Measurements from ENCODE around the gene SHOC2. TPM values are rescaled to one million over a fixed set of nuclear protein-coding genes. Genes with fewer than 3 reads are reported as not detected.

SHOC2 gene
- total RNA-seq, 4 donors from 2014 or later: 57.3 to 125 (median 73.4) TPM

- no peak for DNase-seq
- Histone ChIP-seq H3K4me1 (peaks cover 6 to 22% (median 11%) of the 10 kb centered on the region in 4 donors), H3K4me3 (no peak overlapping the region), H3K36me3 (no peaks in the 10 kb centered on the region), H3K27me3 (no peaks in the 10 kb centered on the region), H3K9me3 (no peaks in the 10 kb centered on the region), H3K27ac (no peak overlapping the region)
- WGBS, 2 donors (ENCODE audit: low coverage in 1 of 2): 67 to 76% methylated on average over 3 of the region's 3 CpGs
- intact Hi-C loops (cut with DNase I; ENCODE audit: low total_unique reads) (no loop called here), in situ Hi-C loops (cut with MboI; ENCODE audit: low pct_ligation_motif_present in 1 of 4, low pct_unique_long_range_greater_than_20kb in 1 of 4, low sequenced_read_pairs in 3 of 4) (no loop called here)
- TF ChIP-seq POLR2AphosphoS5 (IDR thresholded peaks at IDR 0.05): no peak
- TF ChIP-seq POLR2A (IDR thresholded peaks at IDR 0.05): no peak
- no peak for TF ChIP-seq CTCF (IDR thresholded peaks at IDR 0.05)
- no peak for TF ChIP-seq EP300 (IDR thresholded peaks at IDR 0.05; ENCODE audit: low read depth)
Measured at GRCh38 chr10:110973400-110973799, 54.0 kb downstream of the SHOC2 start.

- H3K4me3 ChIP-seq: no peak overlapping the region
- no peak for DNase-seq
- H3K9me3 ChIP-seq: no peaks in the 10 kb centered on the region
- intact Hi-C loops (cut with DNase I; ENCODE audit: low total_unique reads): no loop called here
- H3K27me3 ChIP-seq: no peaks in the 10 kb centered on the region
- H3K27ac ChIP-seq: no peak overlapping the region
- peaks cover 0 to 14% (median 8%) of the 10 kb centered on the region in 4 donors for H3K4me1 ChIP-seq
- TF ChIP-seq EP300 (IDR thresholded peaks at IDR 0.05; ENCODE audit: low read depth) (no peak), CTCF (IDR thresholded peaks at IDR 0.05) (no peak), POLR2AphosphoS5 (IDR thresholded peaks at IDR 0.05) (no peak), POLR2A (IDR thresholded peaks at IDR 0.05) (no peak)
- H3K36me3 ChIP-seq: no peaks in the 10 kb centered on the region
- WGBS, 2 donors (ENCODE audit: low coverage in 1 of 2): 89% methylated on average over 1 of the region's 1 CpG; no CpG with 5 or more reads in 1 of the 2 donors
- in situ Hi-C loops (cut with MboI; ENCODE audit: low pct_ligation_motif_present in 1 of 4, low pct_unique_long_range_greater_than_20kb in 1 of 4, low sequenced_read_pairs in 3 of 4): no loop called here
Measured at GRCh38 chr10:110976577-110976976, 57.2 kb downstream of the SHOC2 start.

- in situ Hi-C loops (cut with MboI; ENCODE audit: low pct_ligation_motif_present in 1 of 4, low pct_unique_long_range_greater_than_20kb in 1 of 4, low sequenced_read_pairs in 3 of 4) (no loop called here), intact Hi-C loops (cut with DNase I; ENCODE audit: low total_unique reads) (no loop called here)
- no peak overlapping the region for H3K4me3 ChIP-seq
- no peak for TF ChIP-seq POLR2AphosphoS5 (IDR thresholded peaks at IDR 0.05)
- no peak for TF ChIP-seq EP300 (IDR thresholded peaks at IDR 0.05; ENCODE audit: low read depth)
- TF ChIP-seq CTCF (IDR thresholded peaks at IDR 0.05): no peak
- TF ChIP-seq POLR2A (IDR thresholded peaks at IDR 0.05): no peak
- no peaks in the 10 kb centered on the region for H3K36me3 ChIP-seq
- no peak overlapping the region for H3K27ac ChIP-seq
- 44 to 60% methylated on average over 2 of the region's 2 CpGs for WGBS, 2 donors (ENCODE audit: low coverage in 1 of 2)
- H3K9me3 ChIP-seq: no peaks in the 10 kb centered on the region
- H3K4me1 ChIP-seq: peaks cover 0 to 11% (median 6%) of the 10 kb centered on the region in 4 donors
- no peaks in the 10 kb centered on the region for H3K27me3 ChIP-seq
- no peak for DNase-seq
Measured at GRCh38 chr10:110977662-110978061, 58.3 kb downstream of the SHOC2 start.

GRCh38 chr10:110978204-110978603 lies 58.8 kb downstream of the SHOC2 start:
- in situ Hi-C loops (cut with MboI; ENCODE audit: low pct_ligation_motif_present in 1 of 4, low pct_unique_long_range_greater_than_20kb in 1 of 4, low sequenced_read_pairs in 3 of 4) (no loop called here), intact Hi-C loops (cut with DNase I; ENCODE audit: low total_unique reads) (no loop called here)
- no peaks in the 10 kb centered on the region for H3K36me3 ChIP-seq
- H3K9me3 ChIP-seq: no peaks in the 10 kb centered on the region
- TF ChIP-seq POLR2A (IDR thresholded peaks at IDR 0.05): no peak
- no peak for TF ChIP-seq POLR2AphosphoS5 (IDR thresholded peaks at IDR 0.05)
- no peak for TF ChIP-seq CTCF (IDR thresholded peaks at IDR 0.05)
- TF ChIP-seq EP300 (IDR thresholded peaks at IDR 0.05; ENCODE audit: low read depth): no peak
- H3K4me3 ChIP-seq: no peak overlapping the region
- no peak for DNase-seq
- no peaks in the 10 kb centered on the region for H3K27me3 ChIP-seq
- no peak overlapping the region for H3K27ac ChIP-seq
- 94 to 100% methylated on average over 2 of the region's 2 CpGs for WGBS, 2 donors (ENCODE audit: low coverage in 1 of 2)
- peaks cover 0 to 6% (median 5%) of the 10 kb centered on the region in 4 donors for H3K4me1 ChIP-seq

Data from transverse colon (tissue), 4 donors.